K562 (cell line): Measurements from ENCODE around the gene CELSR1. TPM values are rescaled to one million over a fixed set of nuclear protein-coding genes. Genes with fewer than 3 reads are reported as not detected.

Experiments
- ATAC-seq: fragments of 200-7000 bp; cut with Tn5 transposase; 3 replicates; pipeline ENCODE4 v1.9.1; 2020; ENCODE audit warnings: moderate library complexity
- BruUV-seq: library from RNA; stranded (reverse); fragments of 400-500 nt; replicated peaks from 2 replicates; lab custom pipeline; 2021; lab: Mats Ljungman, UMichigan
- CTCF ChIA-PET: fragments of 300-600 bp; formaldehyde crosslinking; extraction: SDS; loops from one replicate; lab custom pipeline; 2021; ENCODE audit warnings: low intra/inter-chr PET ratio; lab: Yijun Ruan, JAX
- POLR2A ChIA-PET: fragments of 300-600, 350-650 bp; sonication (Branson Sonifier 250); formaldehyde crosslinking; extraction: SDS; loops from one replicate; lab custom pipeline; 2021; ENCODE audit warnings: antibody characterized with exemption, inconsistent platforms; lab: Yijun Ruan, JAX
- DNase-seq, 4 experiments: peaks; one replicate each; pipeline versions ENCODE4 v3.0.0 to v3.0.0-alpha.2; 2011 to 2018; ENCODE audit warnings: low spot score in 3 of 4, mixed read lengths in 3 of 4; ENCODE audit errors: extremely low read depth in 1 of 4
- FAIRE-seq: peaks from 2 replicates; lab custom pipeline; 2011; peaks lifted over from hg19 to GRCh38; lab: Jason Lieb, UNC
- H2AFZ ChIP-seq: 2 replicates; pipeline ENCODE4 v1.6.0; 2011; ENCODE audit warnings: low read depth, low read length, control low read depth, inconsistent platforms
- H3K27ac ChIP-seq: fragments of 200-600 bp; 3 replicates; pipeline ENCODE4 v1.8.0; 2011; ENCODE audit warnings: low read depth, mild to moderate bottlenecking, control low read depth, inconsistent platforms, low read length, moderate library complexity, mixed read lengths; ENCODE audit errors: extremely low read depth
- H3K27me3 ChIP-seq, 2 experiments: fragments of 300-600 bp in 1 of 2; 2 replicates in 1 of 2; 3 replicates in 1 of 2; pipeline versions ENCODE4 v1.6.0 to v1.8.0; 2011; ENCODE audit warnings: inconsistent platforms in 2 of 2, low read length in 2 of 2, mild to moderate bottlenecking in 1 of 2, mixed read lengths in 1 of 2, moderate library complexity in 1 of 2; ENCODE audit not compliant: control insufficient read depth in 2 of 2, insufficient read depth in 2 of 2
- H3K36me3 ChIP-seq: fragments of 300-600 bp; 3 replicates; pipeline ENCODE4 v1.8.0; 2011; ENCODE audit warnings: mild to moderate bottlenecking, low read length, inconsistent platforms; ENCODE audit not compliant: control insufficient read depth, insufficient read depth
- H3K4me1 ChIP-seq, 2 experiments: fragments of 200-600 bp in 1 of 2; replicated peaks in 1 of 2; 2 replicates in 1 of 2; 3 replicates in 1 of 2; pipeline versions ENCODE4 v1.5.1 to v1.8.0; 2011; ENCODE audit warnings: inconsistent platforms in 2 of 2, low read length in 2 of 2, mild to moderate bottlenecking in 1 of 2, mixed read lengths in 1 of 2, moderate library complexity in 1 of 2; ENCODE audit not compliant: control insufficient read depth in 2 of 2, insufficient read depth in 2 of 2
- H3K4me2 ChIP-seq: 2 replicates; pipeline ENCODE4 v1.6.1; 2011; ENCODE audit warnings: low read length, control low read depth, inconsistent platforms, mixed read lengths; ENCODE audit not compliant: insufficient read depth
- H3K4me3 ChIP-seq: fragments of 200-600 bp; sonication (generic), shearing (Covaris generic); 2 replicates; pipeline ENCODE4 v1.5.1; 2016; ENCODE audit warnings: control low read depth, inconsistent platforms
- H3K79me2 ChIP-seq: fragments of 200-600 bp; 3 replicates; pipeline ENCODE4 v1.8.0; 2011; ENCODE audit warnings: low read length, inconsistent platforms; ENCODE audit not compliant: control insufficient read depth, insufficient read depth
- H3K9ac ChIP-seq, 2 experiments: 2 replicates each; pipeline versions ENCODE4 v1.6.0 to v1.6.1; 2011; ENCODE audit warnings: low read depth in 2 of 2, low read length in 2 of 2, control low read depth in 1 of 2, inconsistent platforms in 1 of 2, mild to moderate bottlenecking in 1 of 2, mixed read lengths in 1 of 2; ENCODE audit not compliant: insufficient read depth in 1 of 2
- H3K9me1 ChIP-seq: one replicate; pipeline ENCODE4 v1.6.0; 2011; ENCODE audit warnings: inconsistent platforms, mild to moderate bottlenecking, low read length, moderate library complexity; ENCODE audit not compliant: control insufficient read depth, insufficient read depth
- H3K9me3 ChIP-seq: replicated peaks from 2 replicates; pipeline ENCODE4 v1.5.1; 2011; ENCODE audit warnings: low read depth, low read length, inconsistent platforms; ENCODE audit not compliant: control insufficient read depth, insufficient read depth
- H4K20me1 ChIP-seq: replicated peaks from 2 replicates; pipeline ENCODE4 v1.6.1; 2011; ENCODE audit warnings: low read length, inconsistent platforms, mixed read lengths; ENCODE audit not compliant: control insufficient read depth, insufficient read depth
- BRF2 ChIP-seq: IDR thresholded peaks from 3 replicates; pipeline ENCODE4 v1.6.1; 2011; ENCODE audit warnings: borderline replicate concordance, mild to moderate bottlenecking; ENCODE audit not compliant: insufficient read length, insufficient read depth
- CHCHD3 ChIP-seq: fragments of 250-450 bp; sonication (Bioruptor Pico); IDR thresholded peaks from 2 replicates; pipeline ENCODE4 v2.1.2; 2022; ENCODE audit warnings: mild to moderate bottlenecking
- CHD7 ChIP-seq: fragments of 200-600 bp; sonication (generic); IDR thresholded peaks from one replicate; pipeline ENCODE4 v1.6.1; 2012; ENCODE audit warnings: mild to moderate bottlenecking, low read depth, low read length, inconsistent platforms
- PML ChIP-seq: IDR thresholded peaks from 2 replicates; pipeline ENCODE4 v1.6.1; 2012; ENCODE audit warnings: low read length, inconsistent platforms
- SIRT6 ChIP-seq: IDR thresholded peaks from one replicate; pipeline ENCODE4 v1.6.1; 2012; ENCODE audit warnings: low read depth, mild to moderate bottlenecking, control low read depth, inconsistent platforms, low read length, moderate library complexity
- SLC30A9 ChIP-seq: fragments of 250-450 bp; sonication (Bioruptor Pico); IDR thresholded peaks from 2 replicates; pipeline ENCODE4 v1.8.0; 2022; ENCODE audit warnings: mild to moderate bottlenecking, moderate library complexity
- ZNF253 ChIP-seq: fragments of 250-450 bp; sonication (Bioruptor Pico); conservative IDR thresholded peaks from 2 replicates; pipeline ENCODE4 v1.6.1; 2021; ENCODE audit warnings: mild to moderate bottlenecking
- WGBS: fragments of 100-300 bp; shearing (Covaris generic); methylation state at CpG from one replicate; pipeline ENCODE4 v1.1.6; 2016; ENCODE audit warnings: low coverage, mixed read lengths; ENCODE audit not compliant: insufficient coverage; ENCODE audit errors: missing lambda C conversion rate; 5-methylcytosine and 5-hydroxymethylcytosine counted together
- in situ Hi-C: fragments of 300-500 bp; cut with MboI; formaldehyde crosslinking; loops from 4 replicates; pipeline ENCODE4 v1.15.0; 2018; ENCODE audit warnings: inconsistent platforms, mixed read lengths
- intact Hi-C: fragments of 100-400 bp; cut with micrococcal nuclease; formaldehyde crosslinking; loops from 2 replicates; pipeline ENCODE4 v1.14.2; 2022
- polyA plus RNA-seq, 8 experiments: library from polyadenylated mRNA; depleted of rRNA in 4 of 8; stranded (reverse) in 5 of 8; unstranded in 3 of 8; fragments of >200 nt; fragmentation: Nextera tagmentation in 2 of 8; fragmentation: Illumina TruSeq in 1 of 8; extraction: Ambion mirVana in 2 of 8; extraction: Trizol in 1 of 8; gene quantifications; 2 replicates each; pipeline versions ENCODE4 v1.2.1 to v1.2.3, GENCODE V29; 2011 to 2014; ENCODE audit warnings: inconsistent platforms in 1 of 8, missing spikeins in 1 of 8
- total RNA-seq, 7 experiments: library from RNA; depleted of rRNA in 6 of 7; stranded (reverse); fragments of >200 nt in 6 of 7; fragmentation: Illumina TruSeq in 2 of 7; extraction: Trizol in 2 of 7; gene quantifications; 2 replicates each; pipeline versions ENCODE4 v1.2.1 to v1.2.3, GENCODE V29; 2011 to 2021; ENCODE audit warnings: low replicate concordance in 1 of 7

CELSR1 gene
- total and polyA plus RNA-seq, 9 of the 15 experiments (the other 6 are each of a cell fraction or from before 2014, with no cell fraction given): under 0.01 to 0.09 TPM; not detected in 7

- ChIA-PET POLR2A (interaction anchor here (0.6 kb wide), 2 partner anchors 8 to 151 kb away, joined by 3 read pairs; no protein-coding TSS in a partner anchor), CTCF (no interaction called here)
- H3K79me2 ChIP-seq: no peaks in the 10 kb centered on the region
- DNase-seq: no peak
- no peaks in the 10 kb centered on the region for H3K9me3 ChIP-seq
- intact Hi-C loops (no loop called here), in situ Hi-C loops (no loop called here)
- H3K9ac ChIP-seq: no peak overlapping the region
- no peak overlapping the region for H3K4me2 ChIP-seq
- H3K36me3 ChIP-seq: no peaks in the 10 kb centered on the region
- H3K27me3 ChIP-seq: peaks cover 16 to 54% of the 10 kb centered on the region in 2 experiments
- WGBS: 44% methylated on average over 29 of the region's 45 CpGs
- no peak for FAIRE-seq
- no peaks in the 10 kb centered on the region for H3K9me1 ChIP-seq
- no peaks in the 10 kb centered on the region for H4K20me1 ChIP-seq
- peaks cover 0 to 17% of the 10 kb centered on the region in 2 experiments; a peak in 2 of 5 replicates for H3K4me1 ChIP-seq
- no peak overlapping the region for H3K27ac ChIP-seq
- H3K4me3 ChIP-seq: no peak overlapping the region
- ATAC-seq: no peak
- H2AFZ ChIP-seq: no peak overlapping the region
- no TSS peak for BruUV-seq
- TF ChIP-seq SIRT6 (no peak), CHCHD3 (no peak), ZNF253 (no peak), PML (no peak), BRF2 (no peak), SLC30A9 (no peak), CHD7 (no peak)
Observed at GRCh38 chr22:46534901-46535630, 2.4 kb downstream of the CELSR1 start.
